Right renal cortex interstitium (tissue), 3 donors: ENCODE data around the gene PTX4. TPM values are rescaled to one million over a fixed set of nuclear protein-coding genes. Genes with fewer than 3 reads are reported as not detected.

Experiments used
- DNase-seq, 3 donors: peaks; one replicate each; pipeline ENCODE4 v3.0.0-alpha.2; 2013; ENCODE audit warnings: low read depth in 3 of 3, low spot score in 2 of 3
- polyA plus RNA-seq, 3 donors: library from polyadenylated mRNA; unstranded; fragments of 120-200 nt; gene quantifications; one replicate each; pipeline ENCODE4 v1.2.1, GENCODE V29; 2013; ENCODE audit not compliant: insufficient read length in 3 of 3

PTX4 gene
- not detected for polyA plus RNA-seq

- no peak for DNase-seq
Observed at GRCh38 chr16:1488619-1489018, at the start of gene PTX4. Gene PTX4 (minus strand): TSS chr16:1488944. CDS start chr16:1488909, 35 bp downstream.

- DNase-seq, result no peak
Observed at GRCh38 chr16:1537763-1538289, 49.1 kb upstream of the PTX4 start.

- no peak for DNase-seq
Observed at GRCh38 chr16:1537138-1537577, 48.4 kb upstream of the PTX4 start.

GRCh38 chr16:1536601-1537000, 47.9 kb upstream of the PTX4 start:
- DNase-seq, result no peak

- DNase-seq, result no peak
Observed at GRCh38 chr16:1535391-1536291, 46.9 kb upstream of the PTX4 start.

- DNase-seq, result no peak
Observed at GRCh38 chr16:1534021-1535020, 45.6 kb upstream of the PTX4 start.

GRCh38 chr16:1533443-1533951, 44.8 kb upstream of the PTX4 start, which contains the start of gene TMEM204:
Gene TMEM204 (plus strand): TSS chr16:1533666. CDS start chr16:1534276, 610 bp downstream.
- no peak for DNase-seq

GRCh38 chr16:1532771-1533170, 44.0 kb upstream of the PTX4 start:
- no peak for DNase-seq

- DNase-seq, result no peak
Observed at GRCh38 chr16:1532081-1532760, 43.5 kb upstream of the PTX4 start.

- no peak for DNase-seq
Observed at GRCh38 chr16:1531638-1531910, 42.8 kb upstream of the PTX4 start.

- DNase-seq, result peak in 1 of 3 donors; percentile 48
Observed at GRCh38 chr16:1530883-1531637, 42.3 kb upstream of the PTX4 start.

GRCh38 chr16:1530349-1530882, 41.7 kb upstream of the PTX4 start:
- no peak for DNase-seq

- no peak for DNase-seq
Observed at GRCh38 chr16:1528921-1529537, 40.3 kb upstream of the PTX4 start.

- DNase-seq, result no peak
Observed at GRCh38 chr16:1527836-1528811, 39.4 kb upstream of the PTX4 start.

- no peak for DNase-seq
Observed at GRCh38 chr16:1526608-1527555, 38.1 kb upstream of the PTX4 start.

- DNase-seq, result no peak
Observed at GRCh38 chr16:1525871-1526607, 37.3 kb upstream of the PTX4 start.
